Adipose tissue (tissue), 3 donors: Measurements from ENCODE around the gene POLR1H. TPM values are rescaled to one million over a fixed set of nuclear protein-coding genes. Genes with fewer than 3 reads are reported as not detected.

Experiments
- H3K27ac ChIP-seq: one replicate; pipeline ENCODE4 v1.5.1; 2013; ENCODE audit warnings: low read depth, low read length
- WGBS, 3 donors: extraction: QIAGEN DNeasy Blood & Tissue Kit; methylation state at CpG; one replicate each; pipeline ENCODE4 v1.1.7; 2013; 5-methylcytosine and 5-hydroxymethylcytosine counted together
- polyA plus RNA-seq, 3 donors: library from polyadenylated mRNA; stranded (reverse); fragments of 200-250 nt; gene quantifications; one replicate each; pipeline ENCODE4 v1.2.3, GENCODE V29; 2013
- donor health status: healthy with polysubstance abuse.
- donor health status: Bipolar disorder and iron deficiency.
- donor health status: healthy.

POLR1H gene
- polyA plus RNA-seq, 3 donors, result 33.2 to 39.4 (median 33.5) TPM

GRCh38 chr6:30104661-30105060 lies 43.6 kb downstream of the POLR1H start:
- 81 to 86% (median 82%) methylated on average over 2 of the region's 2 CpGs for WGBS, 3 donors
- no peak overlapping the region for H3K27ac ChIP-seq

- 40 to 47% (median 46%) methylated on average over 27 of the region's 27 CpGs for WGBS, 3 donors
These were observed 50.3 kb downstream of the POLR1H start for GRCh38 chr6:30111266-30111856.

GRCh38 chr6:30112402-30112994 lies 51.4 kb downstream of the POLR1H start:
- no peak overlapping the region for H3K27ac ChIP-seq

More at GRCh38 chr6:30111266-30111856, 50.3 kb downstream of the POLR1H start:
- no peak overlapping the region for H3K27ac ChIP-seq

GRCh38 chr6:30113003-30113759 lies 52.1 kb downstream of the POLR1H start, which contains the start of gene TRIM31:
Gene TRIM31, minus strand, starts transcription at chr6:30113090. Its CDS starts 285 bp downstream, at chr6:30112805.
- no peak within 1 kb of the TSS for H3K27ac ChIP-seq
- 63 to 83% (median 73%) methylated on average over 3 of the region's 3 CpGs for WGBS, 3 donors

More at GRCh38 chr6:30112402-30112994, 51.4 kb downstream of the POLR1H start:
- 73 to 77% (median 74%) methylated on average over 10 of the region's 10 CpGs for WGBS, 3 donors

- WGBS, 3 donors, result 42 to 56% (median 50%) methylated on average over 1 of the region's 1 CpG
- H3K27ac ChIP-seq, result no peak overlapping the region
These were observed 52.8 kb downstream of the POLR1H start for GRCh38 chr6:30113841-30114240.

Other genes with a start within 250 kb of the POLR1H start
- under 1 TPM in 1 of 3 donors, not detected in 2; 0.07 TPM for gene HLA-G, start 233.4 kb upstream of the POLR1H start, polyA plus RNA-seq
- 100 to 1,000 TPM; 247 to 458 (median 264) TPM for gene HLA-A, start 118.7 kb upstream of the POLR1H start, polyA plus RNA-seq
- gene PPP1R11, start 5.9 kb downstream of the POLR1H start, polyA plus RNA-seq, result 10 to 100 TPM; 34.0 to 58.8 (median 46.7) TPM
- 1 to 10 TPM in 1 of 3 donors, under 1 TPM in 1, not detected in 1; 0.12 to 1.0 TPM for gene RNF39, start 14.5 kb downstream of the POLR1H start, polyA plus RNA-seq
- gene TRIM31, start 51.8 kb downstream of the POLR1H start, polyA plus RNA-seq, result 1 to 10 TPM in 1 of 3 donors, under 1 TPM in 1, not detected in 1; 0.21 to 1.2 TPM
- not detected for gene TRIM40, start 74.9 kb downstream of the POLR1H start, polyA plus RNA-seq
- not detected for gene TRIM10, start 99.9 kb downstream of the POLR1H start, polyA plus RNA-seq
- not detected for gene TRIM15, start 102.3 kb downstream of the POLR1H start, polyA plus RNA-seq
- gene TRIM26, start 152.1 kb downstream of the POLR1H start, polyA plus RNA-seq, result 10 to 100 TPM; 12.9 to 30.8 (median 22.6) TPM